GM23248 (cell line): Measurements from ENCODE around the gene FAM222B.

Experiments used
- EZH2 ChIP-seq: fragments of 200-600 bp; sonication (generic); IDR thresholded peaks from 2 replicates; pipeline ENCODE4 v1.6.1; 2018; ENCODE audit warnings: antibody characterized with exemption, mild to moderate bottlenecking; ENCODE audit not compliant: insufficient read depth, poor library complexity, severe bottlenecking
- EZH2phosphoT487 ChIP-seq: fragments of 200-600 bp; sonication (generic); IDR thresholded peaks from 2 replicates; pipeline ENCODE4 v1.6.1; 2018; ENCODE audit warnings: antibody characterized with exemption, moderate library complexity, mild to moderate bottlenecking, low read depth; ENCODE audit not compliant: insufficient read depth

DNA sequence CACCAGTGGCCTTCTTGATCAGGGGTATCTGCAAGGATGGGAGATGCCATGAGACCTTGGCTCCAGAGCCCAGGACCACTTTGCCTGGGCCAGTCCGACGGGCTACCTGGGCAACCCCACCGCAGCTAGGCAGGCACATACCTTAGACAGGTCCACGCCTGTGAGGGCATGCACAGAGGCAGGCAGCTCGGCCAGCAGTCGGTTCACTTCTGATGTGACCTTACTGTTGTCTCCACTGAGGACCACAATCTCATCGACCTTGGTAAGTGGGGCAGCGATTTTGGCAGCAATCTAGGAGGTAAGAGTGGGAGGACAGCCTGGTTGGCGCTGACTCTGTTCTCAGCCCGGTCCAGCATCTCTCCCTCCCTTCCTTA lies 38.0 kb upstream of the FAM222B start:
- TF ChIP-seq EZH2phosphoT487 (no peak), EZH2 (no peak)
